GM21360 (cell line): ENCODE results near the gene FRYL.
"Not testable (repeated sequence)": the region's sequence is repeated elsewhere in the genome, so short reads cannot be mapped to it uniquely, and the experiment has no call there.

Experiments
- ATAC-seq: cut with Tn5 transposase; IDR thresholded peaks from one replicate; pipeline ENCODE4 v1.9.1; 2021; ENCODE audit warnings: mild to moderate bottlenecking, moderate library complexity; ENCODE audit not compliant: unreplicated experiment

The FRYL gene

DNA sequence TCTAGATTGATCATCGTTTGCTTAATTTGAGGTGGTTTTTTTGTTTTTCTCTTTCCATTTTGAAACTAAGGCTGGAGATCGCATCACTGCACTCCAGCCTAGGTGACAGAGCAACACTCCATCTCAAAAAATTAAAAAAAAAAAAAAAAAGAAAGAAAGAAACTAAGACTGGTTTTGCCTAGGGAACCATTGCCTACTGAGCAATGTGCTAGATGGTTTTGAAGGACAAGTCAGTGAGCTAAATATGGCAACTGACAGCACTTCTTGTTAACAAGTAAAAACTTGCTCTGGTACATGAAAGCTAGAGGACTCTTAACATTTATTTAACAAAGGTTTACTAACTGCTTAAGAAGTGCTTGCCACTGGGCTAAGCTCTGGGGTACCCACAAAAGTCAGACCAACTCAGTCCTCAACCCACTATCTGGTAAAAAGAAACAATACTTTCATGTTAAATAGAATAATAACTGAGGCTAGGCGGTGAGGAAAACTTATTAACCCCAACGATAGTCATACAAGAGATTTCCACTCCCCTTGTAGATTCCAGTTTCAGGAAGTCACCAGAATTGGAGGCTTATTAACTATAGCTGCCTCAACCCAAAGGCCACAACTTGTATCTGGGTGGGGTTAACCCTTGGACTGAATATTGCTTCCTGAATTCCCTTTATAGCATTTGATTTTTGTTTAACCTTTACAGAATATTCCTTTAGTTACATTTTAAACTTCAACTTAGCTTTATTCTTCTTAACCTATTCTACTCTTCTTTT lies 111.6 kb downstream of the FRYL start:
- ATAC-seq: no peak

DNA sequence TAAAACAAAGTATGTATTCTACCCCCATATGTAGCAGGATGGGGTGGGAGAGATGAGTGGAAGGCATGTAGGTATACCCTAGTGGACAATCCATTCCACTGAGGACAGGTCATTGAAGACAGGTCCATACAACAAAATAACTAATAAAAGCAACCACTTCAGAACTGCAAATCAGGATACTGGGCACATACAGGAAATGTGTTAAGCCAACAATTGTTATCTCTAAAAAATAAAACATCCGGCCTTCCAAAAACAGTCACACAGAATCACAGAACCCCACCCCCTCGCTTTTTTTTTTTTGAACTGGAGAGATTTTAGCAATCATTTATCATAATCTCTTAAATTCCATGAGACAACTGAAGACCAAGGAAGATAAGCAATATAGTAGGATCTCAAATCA lies 112.9 kb downstream of the FRYL start:
- ATAC-seq: no peak

- ATAC-seq: no peak
These were observed 114.4 kb downstream of the FRYL start for GRCh38 chr4:48665555-48666186.

DNA sequence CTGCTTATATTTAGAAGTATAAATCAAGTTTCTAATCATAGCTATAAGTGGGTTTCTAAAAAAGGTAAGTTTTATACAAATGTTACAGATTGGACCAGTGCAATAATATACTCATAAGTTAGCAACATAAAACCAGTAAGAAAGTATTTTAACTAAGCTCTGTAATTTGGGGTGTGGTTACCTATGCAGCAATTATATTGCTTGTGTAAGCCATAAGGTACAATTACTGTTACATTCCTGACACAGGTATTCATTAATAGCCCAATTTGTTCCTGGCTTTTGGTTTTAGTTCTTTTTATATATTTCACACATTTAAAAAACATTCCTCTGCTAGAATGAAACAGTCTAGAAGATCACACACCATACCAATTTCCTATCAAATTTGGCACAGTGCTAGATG lies 115.1 kb downstream of the FRYL start:
- no peak for ATAC-seq

DNA sequence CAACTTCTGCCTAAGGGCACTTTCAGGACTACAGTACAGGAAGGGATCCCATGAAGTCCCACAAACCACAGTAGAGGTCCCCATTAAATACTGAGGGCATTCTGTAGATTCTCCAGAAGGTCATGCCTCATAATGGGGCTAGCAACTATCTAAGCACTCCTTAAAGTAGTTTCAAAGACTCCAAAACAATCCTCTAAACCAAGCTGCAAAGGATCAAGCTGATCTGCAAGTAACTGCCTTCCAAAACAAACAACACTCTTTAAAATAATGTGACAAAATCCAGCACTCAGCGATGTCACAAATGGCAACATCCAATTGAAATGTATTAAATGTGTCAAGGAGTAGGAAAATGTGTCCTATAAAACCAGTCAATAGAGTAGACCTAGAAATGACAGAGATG lies 118.7 kb downstream of the FRYL start:
- ATAC-seq: no peak

GRCh38 chr4:48660347-48660746 lies 119.7 kb downstream of the FRYL start:
- no peak for ATAC-seq

DNA sequence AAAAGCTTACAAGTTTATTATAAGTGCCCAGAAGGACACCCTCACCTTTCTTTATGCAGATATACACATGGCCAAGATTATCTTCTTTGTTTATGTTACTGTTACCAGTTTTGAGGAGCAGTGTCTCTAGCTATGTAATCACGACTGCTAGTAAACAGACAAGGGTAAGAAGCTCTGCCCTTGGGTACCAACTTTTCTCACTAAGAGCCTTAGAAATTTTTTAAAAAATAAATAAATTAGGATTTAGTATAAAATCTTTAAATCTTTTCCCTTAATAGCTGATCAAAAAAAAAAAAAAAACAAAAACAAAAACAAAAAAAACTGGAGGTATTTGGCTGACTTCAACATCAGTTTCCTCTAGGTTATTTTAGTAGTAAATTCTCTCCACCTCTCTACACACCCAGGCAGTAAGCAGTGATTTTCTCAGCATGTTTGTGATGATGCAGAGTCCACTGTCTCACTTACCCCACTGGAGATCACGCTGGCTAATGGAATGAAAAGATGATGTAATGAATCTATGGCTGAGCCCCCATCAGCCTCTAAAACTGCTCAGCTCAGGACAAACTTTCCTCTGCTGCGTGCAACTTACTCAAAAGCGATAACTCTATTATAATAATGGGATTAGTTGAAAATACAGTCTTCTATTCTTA lies 125.9 kb downstream of the FRYL start:
- no peak for ATAC-seq

GRCh38 chr4:48653217-48654014 lies 126.7 kb downstream of the FRYL start:
- no peak for ATAC-seq

DNA sequence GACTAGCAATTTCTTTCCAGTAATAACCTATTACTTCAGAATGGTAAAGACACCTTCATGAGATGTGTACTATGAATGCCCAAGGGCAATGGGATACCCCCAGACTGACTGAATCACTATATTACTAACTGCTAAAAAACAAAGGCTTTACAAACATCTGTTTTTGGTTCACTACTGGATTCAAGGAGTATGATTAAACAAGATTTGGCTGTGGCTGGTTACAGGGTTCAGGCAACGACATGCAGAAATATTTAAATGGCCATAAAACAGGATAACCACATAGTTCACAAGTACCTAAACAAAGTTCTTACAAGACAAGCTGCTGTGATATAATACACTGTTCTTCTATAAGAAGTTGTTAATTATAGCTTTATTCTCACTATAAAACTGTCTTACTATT lies 128.2 kb downstream of the FRYL start:
- no peak for ATAC-seq

- no peak for ATAC-seq
These were observed 130.6 kb downstream of the FRYL start for GRCh38 chr4:48649505-48649904.

GRCh38 chr4:48645225-48645794 lies 134.8 kb downstream of the FRYL start:
- ATAC-seq: no peak

DNA sequence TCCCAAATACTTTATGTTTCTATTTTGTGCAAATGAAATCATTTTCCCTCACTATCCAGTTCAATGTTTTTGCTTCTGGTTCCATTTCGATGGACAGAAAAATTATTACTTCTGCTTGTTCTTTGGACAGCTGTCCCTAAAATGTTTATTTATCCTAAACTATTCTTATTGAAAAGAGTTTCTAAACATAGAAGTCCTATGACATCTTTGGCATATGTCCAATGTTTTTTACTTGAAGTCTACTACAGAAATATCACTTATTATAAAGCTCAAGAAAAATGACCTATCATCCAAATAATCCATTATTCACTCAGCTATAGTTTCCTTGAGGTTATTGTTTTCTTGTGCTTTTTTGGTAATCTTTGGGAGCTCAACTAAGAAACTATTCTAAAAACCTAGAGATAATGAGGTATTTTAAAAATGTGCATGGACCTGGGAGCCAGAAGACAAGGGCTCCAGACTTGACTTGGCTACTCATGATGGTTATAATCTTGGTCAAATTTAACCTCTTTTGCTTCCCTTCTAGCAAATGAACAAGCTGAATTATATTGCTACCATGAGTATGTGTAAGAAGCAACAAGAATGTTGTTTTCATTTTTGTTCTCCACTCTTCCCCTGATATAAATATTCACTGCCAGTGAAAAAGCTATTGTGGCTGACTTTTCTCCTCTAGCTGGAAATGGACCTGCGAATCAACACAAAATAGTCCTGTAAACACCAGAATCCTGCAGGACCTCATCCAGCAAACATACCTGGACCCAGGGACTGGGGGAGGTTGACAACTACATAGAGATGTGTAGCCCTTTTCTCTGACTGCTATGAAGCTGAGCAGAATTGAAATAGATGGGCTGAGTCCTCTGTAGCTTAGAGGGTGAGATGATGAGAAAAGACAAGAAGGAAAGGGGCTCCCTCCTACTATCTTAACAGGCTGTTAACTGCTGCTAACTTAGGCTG lies 137.4 kb downstream of the FRYL start:
- ATAC-seq: no peak

DNA sequence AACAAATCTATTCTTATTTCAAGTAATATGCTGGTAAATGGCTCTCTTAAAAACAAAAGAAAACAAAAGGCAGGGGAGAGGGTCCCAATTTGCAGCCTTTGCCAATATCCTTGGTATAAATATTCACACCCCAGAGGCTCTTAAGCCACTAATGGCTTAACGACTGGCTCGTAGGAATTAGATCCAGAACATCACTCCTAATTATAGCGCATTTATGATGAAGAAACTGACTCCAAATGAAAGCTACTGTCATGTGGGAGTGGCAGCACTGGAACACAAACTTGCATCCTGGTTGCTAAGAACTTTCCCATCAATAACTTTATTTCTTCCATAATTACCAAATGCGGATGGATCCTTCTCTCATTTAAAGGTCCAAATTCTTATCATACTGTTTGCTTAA lies 138.7 kb downstream of the FRYL start:
- ATAC-seq: no peak

DNA sequence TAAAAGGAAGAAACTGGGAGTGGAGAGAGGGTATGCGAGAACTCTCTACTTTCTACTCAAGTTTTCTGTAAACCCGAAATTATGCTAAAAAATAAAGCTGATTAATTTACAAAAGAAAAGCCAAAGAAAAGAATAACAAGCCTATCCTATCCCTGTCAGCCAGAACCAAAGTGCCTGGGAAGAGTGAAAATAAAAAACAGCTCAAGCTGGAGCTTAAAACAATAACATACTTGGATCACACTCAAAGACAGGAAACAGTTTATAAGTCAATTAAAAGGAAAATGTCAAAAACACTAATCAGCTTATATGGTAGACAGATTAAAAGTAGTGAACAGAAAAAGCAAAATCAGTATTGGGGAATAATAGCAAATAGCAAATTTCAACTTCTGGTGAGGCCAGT lies 139.4 kb downstream of the FRYL start:
- ATAC-seq: no peak

GRCh38 chr4:48640225-48640624 lies 139.9 kb downstream of the FRYL start:
- no peak for ATAC-seq

DNA sequence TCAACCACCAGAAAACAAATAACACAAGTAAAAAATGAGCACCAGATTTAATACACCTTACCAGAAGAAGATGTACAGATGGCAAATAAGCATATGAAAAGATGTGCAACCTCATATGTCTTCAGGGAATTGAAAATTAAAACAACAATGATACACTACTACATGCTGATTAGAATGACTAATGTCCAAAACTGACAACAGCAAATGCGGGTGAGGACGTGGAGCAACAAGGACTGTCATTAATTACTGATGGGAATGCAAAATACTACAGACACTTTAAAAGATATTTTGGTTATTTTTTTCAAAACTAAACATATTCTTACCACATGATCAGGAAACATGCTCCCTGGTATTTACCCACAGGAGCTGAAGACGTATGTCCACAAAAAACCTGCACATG lies 140.3 kb downstream of the FRYL start:
- no peak for ATAC-seq

- ATAC-seq: not testable (repeated sequence)
These were observed 141.5 kb downstream of the FRYL start for GRCh38 chr4:48638586-48638985.

DNA sequence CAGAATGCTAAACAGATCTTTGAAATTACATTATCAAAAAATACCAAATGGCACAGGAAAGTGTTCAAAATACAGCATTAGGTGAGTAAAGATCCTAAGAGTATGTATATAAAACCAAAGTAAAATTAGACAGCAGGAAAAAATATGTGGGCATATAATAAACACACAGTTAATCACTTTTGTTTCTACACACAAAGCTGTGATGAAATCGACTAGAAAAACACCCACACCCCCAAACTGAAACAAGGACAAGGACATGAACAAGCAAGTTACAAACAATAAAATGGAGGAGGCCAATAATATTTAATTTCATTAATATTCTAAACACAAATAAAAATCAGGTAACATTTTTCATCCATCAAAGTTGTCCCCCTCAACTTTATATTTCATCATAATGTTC lies 143.2 kb downstream of the FRYL start:
- no peak for ATAC-seq

DNA sequence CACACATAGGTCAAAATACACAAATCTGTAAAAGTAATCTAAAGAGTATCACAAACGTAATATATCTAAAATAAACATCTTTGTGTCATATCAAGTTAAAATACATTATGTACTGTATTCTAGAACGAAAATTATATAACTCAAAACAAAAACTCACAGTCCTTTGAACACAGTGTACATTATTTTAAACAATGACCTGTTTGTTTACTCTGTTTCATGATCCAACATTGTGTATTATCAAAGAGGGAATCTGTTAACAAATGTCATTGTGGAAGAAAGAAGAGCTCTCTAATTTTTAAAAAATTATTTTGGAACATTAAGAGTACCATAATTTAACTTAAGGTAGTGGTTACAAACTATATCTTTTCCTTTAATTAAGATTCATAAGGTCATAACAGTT lies 144.1 kb downstream of the FRYL start:
- no peak for ATAC-seq

DNA sequence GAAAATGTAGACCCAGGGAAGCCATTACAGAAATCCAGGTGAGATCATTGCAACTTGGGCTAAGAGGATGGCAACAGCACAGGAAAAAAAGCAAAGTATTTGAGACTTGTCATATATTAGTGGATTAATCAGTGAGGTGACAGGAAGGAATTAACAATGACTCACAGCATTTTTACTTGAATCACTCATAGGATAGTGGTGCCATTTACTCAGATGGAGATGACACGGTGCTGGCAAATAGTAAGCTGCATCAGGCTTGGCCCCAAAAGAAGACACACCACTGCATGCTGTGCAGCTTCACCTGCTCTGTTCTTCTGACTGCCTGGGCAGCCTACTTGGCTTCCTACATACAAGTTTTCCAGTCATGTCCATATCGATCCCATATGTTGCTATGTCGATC lies 144.8 kb downstream of the FRYL start:
- no peak for ATAC-seq
